Adrenal gland (tissue), 5 donors: Measurements from ENCODE around the gene PAWR.

Source experiments
- CTCF ChIP-seq, 6 experiments: fragments of 450-650 bp in 4 of 6; fragments of 200-600 bp in 2 of 6; sonication (generic) in 1 of 6; IDR thresholded peaks; 1 replicate in 5 of 6; 2 replicates in 1 of 6; pipeline versions ENCODE4 v1.5.1 to v1.8.0; 2016 to 2021; ENCODE audit warnings: antibody characterized with exemption in 6 of 6, mild to moderate bottlenecking in 2 of 6, moderate library complexity in 1 of 6
- POLR2A ChIP-seq, 2 donors: fragments of 450-650 bp; IDR thresholded peaks; one replicate each; pipeline ENCODE4 v1.6.1; 2017; ENCODE audit warnings: antibody characterized with exemption in 2 of 2, mild to moderate bottlenecking in 2 of 2, moderate library complexity in 1 of 2
- donor health status: DM: no; HTN: no; CAD: no.

- TF ChIP-seq CTCF (IDR thresholded peaks at IDR 0.05) = no peak
- no peak for TF ChIP-seq POLR2A (IDR thresholded peaks at IDR 0.05)
These were observed 141.1 kb downstream of the PAWR start for GRCh38 chr12:79549531-79550271.
